GM21529 (cell line): ENCODE measurements around the gene VHLL.

ENCODE experiments used
- ATAC-seq: cut with Tn5 transposase; IDR thresholded peaks from one replicate; pipeline ENCODE4 v1.9.1; 2021; ENCODE audit not compliant: unreplicated experiment

The VHLL gene

DNA sequence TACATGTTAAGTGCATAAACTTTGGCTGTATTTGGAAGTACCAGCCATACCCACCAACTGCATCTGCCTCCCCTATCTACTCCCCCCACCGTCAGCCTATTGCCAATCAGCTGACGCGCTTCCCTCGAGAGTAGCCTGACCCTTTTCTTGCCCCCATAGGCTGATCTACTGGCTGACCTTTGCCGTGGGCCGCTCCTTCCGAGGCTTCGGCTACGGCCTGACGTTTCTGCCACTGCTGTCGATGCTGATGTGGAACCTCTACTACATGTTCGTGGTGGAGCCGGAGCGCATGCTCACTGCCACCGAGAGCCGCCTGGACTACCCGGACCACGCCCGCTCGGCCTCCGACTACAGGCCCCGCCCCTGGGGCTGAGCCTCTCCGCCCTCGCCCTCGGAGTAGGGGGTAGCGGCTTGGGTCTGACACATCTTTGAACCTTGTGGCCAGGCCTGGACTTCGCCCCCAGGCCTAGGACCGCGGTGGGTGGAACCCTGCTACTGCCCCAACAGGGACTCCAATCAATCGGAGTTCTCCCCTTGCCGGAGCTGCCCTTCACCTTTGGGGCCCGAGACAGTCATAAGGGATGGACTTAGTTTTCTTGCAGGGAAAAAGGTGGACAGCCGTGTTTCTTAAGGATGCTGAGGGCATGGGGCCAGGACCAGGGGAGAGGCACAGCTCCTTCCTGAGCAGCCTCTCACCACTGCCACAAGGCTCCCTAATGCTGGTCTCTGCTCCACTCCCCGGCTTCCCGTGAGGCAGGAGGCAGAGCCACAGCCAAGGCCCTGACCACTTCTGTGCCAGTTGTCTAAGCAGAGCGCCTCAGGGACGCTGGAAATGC, 7.7 kb downstream of the VHLL start:
- no peak for ATAC-seq

DNA sequence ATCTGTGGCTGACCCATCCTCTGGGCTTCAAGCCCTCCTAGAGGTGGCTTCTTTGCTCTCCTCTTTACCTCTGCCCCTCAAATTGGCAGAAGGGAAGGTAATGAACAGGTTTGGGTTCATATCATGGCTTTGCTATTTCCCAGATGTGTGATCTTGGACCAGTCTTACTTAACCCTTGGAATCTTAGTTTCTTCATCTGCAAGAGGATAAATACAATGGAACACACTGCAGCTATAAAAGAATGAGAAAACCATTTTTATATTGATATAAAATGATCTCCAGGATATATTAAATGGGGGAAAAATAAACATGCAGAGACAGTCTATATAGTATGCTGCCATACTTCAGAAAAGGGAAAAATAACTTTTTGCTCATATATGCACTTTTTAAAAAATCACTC, 9.2 kb downstream of the VHLL start:
- ATAC-seq: no peak

DNA sequence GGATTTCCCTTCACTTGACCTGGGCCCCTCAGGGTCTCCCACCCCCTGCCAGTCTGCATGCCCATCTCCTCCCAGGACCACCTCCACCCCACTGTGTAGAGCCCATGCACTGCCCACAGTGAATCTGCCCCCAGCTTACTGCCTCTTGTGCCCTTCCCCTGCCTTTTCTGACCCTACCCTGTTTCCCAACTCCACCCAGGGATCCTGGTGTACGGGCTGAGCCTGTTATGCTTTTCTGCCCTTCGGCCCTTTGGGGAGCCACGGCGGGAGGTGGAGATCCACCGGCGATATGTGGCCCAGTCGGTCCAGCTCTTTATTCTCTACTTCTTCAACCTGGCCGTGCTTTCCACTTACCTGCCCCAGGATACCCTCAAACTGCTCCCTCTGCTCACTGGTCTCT, 13.0 kb downstream of the VHLL start:
- no peak for ATAC-seq

DNA sequence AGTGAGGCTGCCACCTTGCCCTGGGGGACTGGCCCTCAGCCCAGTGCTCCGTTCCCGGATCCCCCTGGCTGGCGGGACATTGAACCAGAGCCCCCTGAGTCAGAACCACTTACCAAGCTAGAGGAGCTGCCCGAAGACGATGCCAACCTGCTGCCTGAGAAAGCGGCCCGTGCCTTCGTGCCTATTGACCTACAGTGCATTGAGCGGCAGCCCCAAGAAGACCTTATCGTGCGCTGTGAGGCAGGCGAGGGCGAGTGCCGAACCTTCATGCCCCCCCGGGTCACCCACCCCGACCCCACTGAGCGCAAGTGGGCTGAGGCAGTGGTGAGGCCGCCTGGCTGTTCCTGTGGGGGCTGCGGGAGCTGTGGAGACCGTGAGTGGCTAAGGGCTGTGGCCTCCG, 13.7 kb downstream of the VHLL start:
- no peak for ATAC-seq

DNA sequence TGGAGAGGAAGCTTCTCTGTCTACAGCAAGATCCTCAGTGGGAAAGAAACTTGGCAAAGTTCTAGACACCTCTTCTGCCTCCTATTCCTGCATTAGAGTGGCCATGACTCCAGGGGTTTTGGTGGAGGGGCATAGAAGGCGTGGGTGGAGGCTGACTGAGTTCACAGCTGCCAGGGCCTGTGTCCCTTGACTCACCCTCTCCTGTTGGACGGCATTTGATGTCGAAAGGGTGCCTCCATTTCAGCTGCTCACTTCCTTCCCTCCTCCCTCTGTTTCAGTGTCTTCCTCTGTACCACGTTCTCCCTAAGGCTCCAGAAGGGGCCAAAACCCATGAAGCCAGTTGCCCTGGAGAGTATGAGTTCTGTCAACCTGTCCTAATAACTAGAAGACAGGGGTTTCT, 14.3 kb downstream of the VHLL start:
- no peak for ATAC-seq

DNA sequence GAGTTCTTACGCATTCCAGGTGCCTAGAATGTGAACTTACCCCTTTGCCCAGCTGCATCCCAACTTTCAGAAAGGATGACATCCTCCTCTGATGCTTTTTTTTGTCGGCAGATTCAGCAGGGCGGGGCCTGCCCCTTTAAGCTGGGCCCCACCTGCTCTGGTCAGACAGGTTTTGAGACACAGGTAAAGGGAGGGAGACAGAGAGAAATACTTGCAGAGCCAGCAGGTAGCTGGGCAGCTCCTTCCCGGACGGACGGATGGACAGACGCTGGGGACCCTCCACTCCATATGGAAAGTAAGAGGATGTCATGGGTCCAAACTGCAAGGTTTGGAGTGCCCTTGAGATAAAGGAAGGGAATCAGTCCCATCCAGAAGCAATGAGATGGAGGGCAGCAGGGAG, 15.0 kb downstream of the VHLL start, which contains the start of gene TMEM79:
TSS of gene TMEM79 (plus strand) at position 214 of the 400 bp plus-strand sequence. CDS start 902 bp downstream, outside the sequence.
- ATAC-seq: no peak

DNA sequence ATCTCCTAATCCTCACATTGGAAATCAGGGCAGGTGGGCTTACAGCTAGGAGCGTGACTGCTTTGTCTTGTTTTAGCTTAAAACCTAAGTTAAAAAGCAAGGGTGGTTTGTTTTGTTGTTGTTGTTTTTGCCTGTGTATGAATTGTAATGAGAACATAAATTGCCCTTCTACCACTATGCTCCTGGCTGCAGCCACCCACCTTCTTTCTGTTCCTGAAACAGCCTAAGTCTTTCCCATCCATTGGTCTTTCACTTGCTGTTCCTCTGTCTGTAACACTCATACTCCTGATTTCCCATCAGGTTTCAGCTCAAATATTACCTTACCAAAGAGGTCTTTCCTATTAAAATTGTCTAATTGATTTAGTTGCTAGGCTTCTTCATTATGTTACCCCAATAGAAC, 15.6 kb downstream of the VHLL start:
- ATAC-seq: no peak

DNA sequence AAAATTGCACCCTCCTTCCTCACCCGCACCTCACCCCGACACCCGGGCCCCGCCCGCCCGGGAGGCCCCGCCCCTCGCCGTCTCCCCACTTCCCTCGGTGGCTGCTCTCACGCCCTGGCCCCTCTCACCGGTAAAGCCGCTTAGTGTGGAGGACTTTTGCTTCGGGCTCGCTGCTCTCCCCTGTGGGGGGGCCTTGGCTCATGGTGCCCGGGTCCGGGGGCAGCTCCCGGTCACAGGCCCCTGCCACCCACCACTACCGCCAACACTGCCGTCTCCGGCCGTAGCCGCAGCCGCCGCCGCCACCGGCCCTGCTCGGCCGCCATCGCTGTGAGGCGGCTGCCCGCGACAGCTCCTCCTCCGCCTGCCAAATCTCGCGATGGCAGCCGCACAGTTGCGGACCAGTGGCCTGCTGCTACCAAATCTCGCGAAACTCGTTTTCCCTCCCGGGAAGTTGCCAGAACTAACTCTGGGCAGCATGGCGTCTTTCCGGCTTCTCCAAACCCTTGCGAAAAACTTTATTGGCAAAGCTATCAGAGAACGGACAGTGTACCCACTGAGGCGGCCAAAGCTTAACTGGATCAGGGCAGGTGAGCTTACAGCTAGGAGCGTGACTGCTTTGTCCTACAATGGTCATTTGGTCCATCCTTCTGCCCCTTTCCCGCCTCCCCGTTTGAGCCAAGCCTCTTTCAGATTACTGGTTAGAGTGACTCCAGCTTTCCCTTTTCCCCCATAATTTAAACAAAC, 16.5 kb downstream of the VHLL start, which contains the start of gene SMG5:
TSS of gene SMG5 (minus strand) at position 347 of the 744 bp plus-strand sequence. CDS start at position 202, 145 bp downstream.
- ATAC-seq: peak; percentile 73

DNA sequence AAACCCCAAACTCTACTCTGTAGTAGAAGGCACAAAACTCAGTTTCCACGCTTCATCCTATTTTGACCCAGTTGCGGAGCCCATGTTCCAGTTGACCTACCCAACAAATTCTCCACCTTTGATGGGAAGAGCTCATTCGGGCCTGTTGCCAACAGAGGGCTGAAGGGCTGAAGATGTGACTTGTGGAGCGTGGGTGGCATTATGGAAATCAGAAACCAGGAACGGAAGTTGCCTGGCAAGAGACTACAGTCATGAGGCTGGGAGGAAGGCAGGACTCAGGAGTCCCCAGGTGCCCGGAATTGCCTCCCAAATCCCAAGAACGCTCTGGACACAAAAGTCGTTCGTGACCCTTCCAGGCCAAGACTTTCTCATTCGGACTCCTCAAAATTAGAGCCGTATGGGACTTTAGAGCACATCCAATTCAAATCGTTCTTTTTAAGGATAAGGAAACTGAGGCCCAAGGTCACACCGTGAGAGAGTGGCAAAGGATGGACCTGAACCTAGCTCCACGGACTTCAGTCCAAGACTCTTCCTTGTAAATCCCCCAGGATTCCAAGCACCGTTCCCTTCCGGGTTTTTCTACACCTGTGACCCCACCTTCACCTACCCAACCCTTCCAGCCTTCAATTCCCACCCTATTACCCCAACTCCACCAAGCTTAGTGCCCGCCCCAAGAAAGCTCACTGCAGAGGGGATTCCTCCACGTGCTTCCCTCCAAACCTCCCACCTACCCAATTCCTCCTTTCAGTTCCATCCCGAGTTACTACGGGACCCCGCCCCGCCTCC, 17.2 kb downstream of the VHLL start:
- ATAC-seq: peak; percentile 4

DNA sequence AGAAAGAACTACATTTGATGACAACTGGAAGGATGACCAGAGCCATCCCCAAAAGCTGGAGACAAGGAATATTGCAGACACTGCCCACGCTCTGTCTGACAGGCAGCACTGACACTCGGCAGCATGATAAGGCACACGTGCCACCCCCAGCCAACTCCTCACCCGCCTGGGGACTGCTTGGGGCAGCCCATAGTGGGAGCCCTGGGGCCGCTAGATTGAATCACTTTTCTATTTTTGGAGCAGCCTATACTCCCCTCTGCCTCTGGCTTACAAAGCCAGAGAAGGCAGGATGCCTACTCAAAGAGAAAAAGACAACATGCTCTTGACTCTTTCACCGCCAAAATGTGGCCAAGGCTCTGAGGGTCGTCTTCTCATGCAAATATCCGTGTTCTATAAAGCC, 17.8 kb downstream of the VHLL start:
- ATAC-seq: peak; percentile 53

DNA sequence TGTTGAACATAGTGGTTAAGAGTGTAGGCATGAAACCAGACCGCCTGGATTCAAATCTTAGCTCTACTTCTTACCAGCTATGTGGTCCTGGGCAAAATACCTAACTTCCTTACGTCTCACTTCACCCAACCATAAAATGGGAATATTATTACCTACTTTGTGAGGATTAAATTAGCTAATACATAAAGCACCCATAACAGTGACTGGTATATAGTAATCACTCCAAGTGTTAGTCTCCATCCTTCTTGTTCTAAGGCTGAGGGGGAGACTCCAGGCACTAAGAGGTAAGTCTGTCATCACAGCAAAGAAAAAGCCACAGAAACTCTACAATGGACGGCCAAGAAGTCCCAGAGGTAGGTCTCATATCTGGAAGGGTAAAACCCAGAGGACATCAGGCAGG, 19.3 kb downstream of the VHLL start:
- no peak for ATAC-seq

DNA sequence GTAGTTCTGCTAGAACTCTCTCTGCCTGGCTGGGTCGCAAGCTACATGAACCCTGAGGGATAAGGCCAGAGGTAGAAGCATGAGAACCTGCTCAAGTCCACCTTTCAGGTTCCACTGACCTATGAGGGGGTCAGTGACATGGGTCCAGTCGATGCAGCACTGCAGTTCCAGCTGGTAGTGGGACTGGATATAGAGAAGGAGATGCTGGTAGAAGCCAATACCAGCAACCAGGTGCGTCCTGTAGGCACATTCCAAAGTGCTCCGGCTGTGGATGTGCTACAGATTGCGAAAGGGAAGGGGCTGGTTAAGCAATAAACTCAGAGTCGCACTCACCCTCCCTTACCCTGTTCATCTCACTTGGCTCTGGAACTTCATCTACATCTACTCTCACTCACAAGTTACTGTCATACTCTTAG, 22.1 kb downstream of the VHLL start:
- no peak for ATAC-seq

DNA sequence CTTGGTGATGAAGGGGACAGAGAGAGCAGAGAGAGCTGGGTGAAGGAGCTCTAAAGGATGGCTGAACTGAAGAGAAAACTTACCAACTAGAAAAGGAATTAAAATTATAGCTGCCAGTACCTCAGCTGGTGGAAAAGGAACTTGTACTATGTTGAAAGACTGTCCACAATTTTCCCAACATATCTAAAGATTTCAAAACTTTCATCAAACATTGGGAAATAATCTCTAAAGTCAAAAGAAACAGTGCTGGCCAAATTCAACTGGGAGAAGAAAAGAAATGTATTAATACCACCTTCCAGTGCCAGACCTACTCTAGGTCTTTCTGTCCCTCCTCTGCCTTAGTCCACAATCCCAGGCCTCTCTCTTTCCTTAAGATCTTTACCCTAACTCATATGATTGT, 22.6 kb downstream of the VHLL start:
- no peak for ATAC-seq

DNA sequence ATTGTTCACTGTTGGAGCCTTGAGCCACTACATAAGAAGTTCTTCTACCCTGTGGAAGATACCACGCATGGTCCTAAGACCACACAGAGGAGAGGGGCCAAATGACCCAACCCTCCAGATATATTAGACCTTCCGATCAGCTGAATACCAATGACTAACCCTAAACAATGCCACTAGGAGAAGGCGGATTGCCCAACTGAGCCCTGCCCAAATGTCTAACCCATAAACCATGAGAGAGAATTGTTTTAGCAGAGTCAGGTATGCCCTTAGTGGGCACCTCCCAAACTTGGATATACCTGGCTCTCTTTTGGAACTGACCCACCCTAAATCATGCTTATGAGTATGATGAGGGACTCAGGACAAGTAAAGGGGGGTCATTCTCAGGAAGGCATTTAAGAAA, 28.8 kb downstream of the VHLL start:
- no peak for ATAC-seq

DNA sequence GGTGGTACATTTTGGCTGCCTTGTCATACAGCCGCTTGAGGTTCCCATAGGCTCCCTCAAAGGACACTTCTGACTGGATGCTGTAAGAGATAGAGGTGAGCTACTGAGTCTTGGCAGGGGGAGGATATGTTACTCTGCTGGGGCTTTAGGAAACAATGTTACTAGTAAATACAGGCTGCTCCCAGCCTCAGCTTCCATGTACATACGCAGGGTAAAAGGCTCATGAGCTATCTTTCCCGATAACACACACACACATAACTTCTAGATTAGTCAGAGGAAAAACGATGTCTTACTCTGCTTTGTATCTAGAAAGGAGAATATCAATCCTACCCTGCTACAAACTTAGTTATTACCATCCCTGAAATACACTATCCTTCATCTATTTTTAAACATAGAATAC, 30.8 kb downstream of the VHLL start:
- no peak for ATAC-seq

DNA sequence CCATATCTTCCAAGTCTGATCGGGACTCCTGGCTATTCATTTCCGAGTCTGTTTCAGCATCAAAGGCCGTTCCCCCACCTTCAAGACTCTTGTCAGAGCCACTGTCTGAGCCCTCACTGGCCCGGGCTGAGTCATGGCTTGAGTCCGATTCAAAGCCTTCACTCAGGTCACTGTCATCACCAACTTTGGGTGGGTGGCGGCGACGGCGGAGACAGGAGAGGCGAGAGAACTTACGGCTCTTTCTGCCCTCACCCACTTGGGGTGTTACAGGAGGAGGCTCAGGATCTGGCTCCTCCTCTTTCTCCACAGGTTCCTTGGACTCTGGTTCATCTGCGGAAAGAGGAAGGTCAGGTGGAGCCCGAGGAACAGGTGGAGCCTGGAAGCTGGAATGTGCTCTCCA, 33.1 kb downstream of the VHLL start:
- ATAC-seq: no peak

DNA sequence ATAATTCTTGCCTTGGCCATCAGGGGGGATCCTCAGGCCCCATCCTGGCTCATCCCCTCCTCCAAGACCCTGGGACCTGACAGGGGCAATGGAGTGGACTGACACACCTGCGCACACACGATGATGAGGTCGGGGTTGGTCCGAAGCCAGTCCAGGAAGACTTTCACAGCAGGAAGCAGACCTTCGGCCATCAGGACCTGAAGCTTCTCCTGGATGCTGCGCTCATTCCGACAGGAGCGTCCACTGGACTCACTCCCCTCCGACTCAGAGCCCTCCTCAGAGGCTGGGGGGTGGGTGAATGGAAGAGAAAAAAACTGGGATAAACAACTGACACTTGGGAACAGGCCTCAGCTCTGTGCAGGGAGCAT, 35.8 kb downstream of the VHLL start:
- no peak for ATAC-seq

DNA sequence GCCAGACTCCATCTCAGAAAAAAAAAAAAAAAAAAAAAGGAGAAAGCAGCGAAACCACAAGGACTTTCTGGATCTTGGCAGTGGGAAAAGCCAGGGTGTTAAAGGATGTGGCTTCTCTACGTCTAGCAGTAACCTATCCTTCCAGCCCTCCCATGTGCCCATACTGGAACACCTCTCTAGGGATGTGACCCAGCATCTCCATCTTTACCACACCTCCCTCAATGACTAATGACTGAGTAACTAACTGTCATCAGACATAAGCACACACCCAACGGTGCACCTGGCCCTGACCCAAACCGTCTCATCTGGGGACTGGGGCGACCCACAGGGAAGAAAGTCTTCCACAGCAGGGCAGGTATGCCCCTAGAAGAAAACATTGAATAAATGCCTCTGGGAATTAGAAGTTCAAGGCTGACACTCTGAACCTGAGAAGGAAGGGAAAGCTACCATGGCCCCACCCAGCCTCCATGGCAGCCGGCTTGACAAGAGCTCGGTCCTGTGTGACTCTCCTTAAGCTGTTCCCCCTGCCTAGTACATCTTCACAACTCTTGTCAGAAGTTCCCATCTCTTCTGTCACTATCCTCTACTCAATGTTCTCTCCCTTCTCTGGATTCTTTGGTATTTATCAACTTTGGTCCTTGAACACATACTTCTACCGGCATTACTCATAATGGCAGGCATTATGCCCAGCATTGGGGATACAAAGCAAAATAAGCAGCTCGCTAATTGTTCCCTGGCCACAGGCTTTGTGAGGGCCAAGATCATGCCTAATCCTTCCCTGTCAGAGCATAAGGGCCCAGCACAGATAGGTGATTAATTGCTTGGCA, 36.4 kb downstream of the VHLL start:
- no peak for ATAC-seq

DNA sequence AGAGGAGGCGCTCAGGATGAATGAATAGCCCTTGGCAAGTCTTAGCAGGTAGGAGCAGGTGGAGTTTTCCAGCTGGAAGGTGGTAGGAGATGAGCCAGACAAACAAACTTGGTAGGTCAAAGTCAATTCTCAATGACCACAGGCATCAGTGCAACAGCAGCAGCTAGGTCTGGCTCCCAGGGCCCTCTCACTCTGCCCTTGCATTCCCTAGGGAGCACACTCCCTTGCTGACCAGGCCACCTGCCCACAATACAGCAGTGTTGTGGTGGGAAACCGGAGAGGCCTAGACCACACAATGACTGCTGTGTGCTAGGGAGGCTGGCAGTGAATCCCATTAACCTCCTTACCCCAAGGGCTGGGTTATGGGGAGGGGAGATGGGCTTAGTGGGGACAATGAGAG, 38.2 kb downstream of the VHLL start:
- no peak for ATAC-seq

DNA sequence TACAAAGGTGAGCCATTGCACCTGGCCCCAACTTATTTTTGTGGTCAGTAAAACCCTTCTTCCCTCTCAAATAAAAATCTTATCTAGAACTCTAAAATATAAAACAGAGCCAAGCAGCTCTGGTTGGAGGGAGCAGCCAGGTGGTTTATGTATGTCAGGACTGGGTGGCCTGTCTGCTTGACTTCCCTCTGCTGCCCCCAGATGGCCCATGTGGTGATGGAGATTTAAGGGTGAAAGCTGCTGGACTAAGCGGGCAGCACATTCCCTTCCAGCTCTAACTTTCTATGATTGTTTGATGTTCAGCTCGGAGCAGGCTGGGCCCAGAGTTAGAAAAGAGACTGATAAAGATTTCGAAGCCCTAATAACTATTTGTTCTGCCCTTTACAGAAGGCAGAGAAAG, 39.3 kb downstream of the VHLL start:
- no peak for ATAC-seq

DNA sequence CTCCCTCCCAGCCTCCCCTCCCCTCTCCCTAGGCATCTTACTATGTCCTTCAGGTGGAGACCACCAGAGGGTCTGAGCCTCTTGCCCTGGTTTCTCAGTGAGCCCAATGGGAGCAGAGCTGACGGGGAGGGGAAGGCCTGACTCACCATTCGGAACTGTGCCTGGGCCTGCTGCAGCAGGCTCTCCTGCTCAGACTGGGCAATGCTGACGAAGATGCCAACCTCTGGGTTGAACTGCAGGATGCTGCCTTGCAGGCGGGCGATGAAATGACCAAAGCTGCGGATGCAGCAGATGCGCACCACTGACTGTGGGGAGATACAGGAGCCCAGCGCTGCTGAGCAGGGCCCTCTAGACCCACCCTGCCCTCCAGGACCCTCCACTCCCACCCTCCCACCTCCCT, 40.2 kb downstream of the VHLL start:
- ATAC-seq: no peak
